ENCODE data around the gene CCDC74A.

- TF ChIP-seq CTCF (IDR thresholded peaks at IDR 0.05; ENCODE audit: insufficient read depth, low read length) (no peak), POLR2AphosphoS5 (IDR thresholded peaks at IDR 0.05; ENCODE audit: low read depth) (no peak), SPI1 (IDR thresholded peaks at IDR 0.05; ENCODE audit: borderline replicate concordance, low read depth) (no peak), GABPA (IDR thresholded peaks at IDR 0.05; ENCODE audit: low read depth) (no peak)
These were observed 50.1 kb downstream of the CCDC74A start for GRCh38 chr2:131577812-131578211.

All from HL-60 (cell line).